Endothelial cell of umbilical vein (primary cell): ENCODE data around the gene ABHD17A.

ENCODE experiments used
- CTCF ChIP-seq, 2 donors: IDR thresholded peaks; 1 replicate in 1 of 2; 2 replicates in 1 of 2; pipeline ENCODE4 v1.5.1; 2011; ENCODE audit warnings: low read length in 2 of 2, mild to moderate bottlenecking in 2 of 2, moderate library complexity in 2 of 2, control low read depth in 1 of 2, inconsistent platforms in 1 of 2, low read depth in 1 of 2; ENCODE audit not compliant: insufficient read depth in 1 of 2; ENCODE audit errors: extremely low read depth in 1 of 2
- EZH2 ChIP-seq: IDR thresholded peaks from 2 replicates; pipeline ENCODE4 v1.6.1; 2012; ENCODE audit warnings: borderline replicate concordance, low read depth, mild to moderate bottlenecking, moderate library complexity, low read length, inconsistent platforms; ENCODE audit not compliant: severe bottlenecking
- FOS ChIP-seq: IDR thresholded peaks from 2 replicates; pipeline ENCODE4 v1.6.1; 2011; ENCODE audit warnings: mild to moderate bottlenecking, low read length, moderate library complexity, borderline replicate concordance; ENCODE audit not compliant: insufficient read depth
- GATA2 ChIP-seq: IDR thresholded peaks from 2 replicates; pipeline ENCODE4 v1.7.0; 2011; ENCODE audit warnings: low read depth, mild to moderate bottlenecking, moderate library complexity, mixed read lengths, low read length; ENCODE audit not compliant: insufficient read length, insufficient read depth
- MAX ChIP-seq: IDR thresholded peaks from 2 replicates; pipeline ENCODE4 v1.6.1; 2011; ENCODE audit not compliant: insufficient read depth, insufficient read length
- MYC ChIP-seq: IDR thresholded peaks from one replicate; pipeline ENCODE4 v1.6.1; 2011; ENCODE audit warnings: mild to moderate bottlenecking, low read depth, low read length
- POLR2A ChIP-seq: IDR thresholded peaks from 2 replicates; pipeline ENCODE4 v1.6.1; 2012; ENCODE audit warnings: low read depth, mild to moderate bottlenecking, control low read depth, low read length
- POLR2AphosphoS5 ChIP-seq: IDR thresholded peaks from 2 replicates; pipeline ENCODE4 v1.6.1; 2012; ENCODE audit warnings: low read depth, mild to moderate bottlenecking, control low read depth, low read length, moderate library complexity; ENCODE audit not compliant: insufficient read depth

GRCh38 chr19:1858412-1859081, 26.7 kb downstream of the ABHD17A start:
- no peak for TF ChIP-seq EZH2
- TF ChIP-seq CTCF (IDR thresholded peaks at IDR 0.05; ENCODE audit: extremely low read depth in 1 of 2, insufficient read depth in 1 of 2, low read depth in 1 of 2, low read length in 2 of 2) = no peak
- TF ChIP-seq MAX = no peak
- no peak for TF ChIP-seq POLR2A
- no peak for TF ChIP-seq POLR2AphosphoS5
- TF ChIP-seq FOS = no peak
- no peak for TF ChIP-seq GATA2
- TF ChIP-seq MYC = no peak
